HepG2 (cell line): Measurements from ENCODE around the gene ERF. TPM values are rescaled to one million over a fixed set of nuclear protein-coding genes. Genes with fewer than 3 reads are reported as not detected.

ENCODE experiments used
- FOXJ3 ChIP-seq: sonication (generic); formaldehyde crosslinking; IDR thresholded peaks from 2 replicates; pipeline ENCODE4 v1.4.0; 2020; ENCODE audit warnings: missing genetic modification reagents, mild to moderate bottlenecking, borderline replicate concordance
- KAT7 ChIP-seq: IDR thresholded peaks from 2 replicates; pipeline ENCODE4 v1.6.1; 2018; ENCODE audit warnings: borderline replicate concordance, missing compliant biosample characterization
- MAZ ChIP-seq, 2 experiments: sonication (generic) in 1 of 2; formaldehyde crosslinking in 1 of 2; IDR thresholded peaks; 2 replicates each; pipeline versions ENCODE4 v1.5.0 to v1.6.1; 2012 to 2020; ENCODE audit warnings: low read depth in 2 of 2, mild to moderate bottlenecking in 2 of 2, borderline replicate concordance in 1 of 2, improper control_type of control experiment in 1 of 2, low read length in 1 of 2, missing genetic modification reagents in 1 of 2, moderate library complexity in 1 of 2
- MZF1 ChIP-seq: sonication (generic); formaldehyde crosslinking; IDR thresholded peaks from 2 replicates; pipeline ENCODE4 v1.8.1; 2023; ENCODE audit warnings: mild to moderate bottlenecking, missing genetic modification reagents, borderline replicate concordance
- NBN ChIP-seq: fragments of 450-650 bp; conservative IDR thresholded peaks from 2 replicates; pipeline ENCODE4 v1.6.1; 2017
- TEAD2 ChIP-seq: sonication (generic); formaldehyde crosslinking; IDR thresholded peaks from 2 replicates; pipeline ENCODE4 v1.9.0; 2021; ENCODE audit warnings: missing genetic modification reagents
- TIGD3 ChIP-seq: sonication (generic); formaldehyde crosslinking; IDR thresholded peaks from 2 replicates; pipeline ENCODE4 v1.5.1; 2020; ENCODE audit warnings: mild to moderate bottlenecking, missing genetic modification reagents, borderline replicate concordance
- ZBTB49 ChIP-seq: sonication (generic); formaldehyde crosslinking; IDR thresholded peaks from 2 replicates; pipeline ENCODE4 v1.4.0; 2020; ENCODE audit warnings: missing genetic modification reagents, borderline replicate concordance
- ZNF280D ChIP-seq: sonication (generic); formaldehyde crosslinking; IDR thresholded peaks from 2 replicates; pipeline ENCODE4 v1.5.1; 2020; ENCODE audit warnings: mild to moderate bottlenecking, missing genetic modification reagents
- ZNF296 ChIP-seq: sonication (generic); formaldehyde crosslinking; conservative IDR thresholded peaks from 2 replicates; pipeline ENCODE4 v1.5.0; 2020; ENCODE audit warnings: mild to moderate bottlenecking, missing genetic modification reagents
- ZNF362 ChIP-seq: sonication (generic); formaldehyde crosslinking; IDR thresholded peaks from 2 replicates; pipeline ENCODE4 v1.4.0; 2020; ENCODE audit warnings: missing genetic modification reagents, mild to moderate bottlenecking, borderline replicate concordance
- ZNF367 ChIP-seq: sonication (generic); formaldehyde crosslinking; IDR thresholded peaks from 2 replicates; pipeline ENCODE4 v1.4.0; 2020; ENCODE audit warnings: missing genetic modification reagents, borderline replicate concordance
- ZNF556 ChIP-seq: sonication (generic); formaldehyde crosslinking; IDR thresholded peaks from 2 replicates; pipeline ENCODE4 v1.4.0; 2020; ENCODE audit warnings: mild to moderate bottlenecking, missing genetic modification reagents, borderline replicate concordance
- ZNF687 ChIP-seq: sonication (generic); formaldehyde crosslinking; IDR thresholded peaks from 2 replicates; pipeline ENCODE4 v1.5.1; 2020; ENCODE audit warnings: mild to moderate bottlenecking, missing genetic modification reagents, moderate library complexity
- polyA plus RNA-seq, 8 experiments: library from polyadenylated mRNA; depleted of rRNA in 3 of 8; stranded (reverse) in 7 of 8; unstranded in 1 of 8; fragments of >200 nt; fragmentation: Illumina TruSeq in 4 of 8; extraction: Trizol in 4 of 8; gene quantifications; 2 replicates each; pipeline versions ENCODE4 v1.2.1 to v1.2.3, GENCODE V29; 2011 to 2016; ENCODE audit warnings: low read depth in 4 of 8, missing spikeins in 1 of 8, mixed read lengths in 1 of 8; ENCODE audit not compliant: insufficient read depth in 1 of 8
- total RNA-seq, 5 experiments: library from RNA; depleted of rRNA; stranded (reverse); fragments of >200 nt; fragmentation: Illumina TruSeq; extraction: Trizol; gene quantifications; 2 replicates each; pipeline ENCODE4 v1.2.3, GENCODE V29; 2016; ENCODE audit warnings: low read depth in 1 of 5

ERF gene
- total and polyA plus RNA-seq, 2 of the 13 experiments (the other 11 are each of a cell fraction or from before 2014, with no cell fraction given), result 67.1 to 69.9 TPM

GRCh38 chr19:42267644-42268141 is 12.8 kb upstream of the ERF start (continued):
- TF ChIP-seq ZNF362 (CRISPR knock-in tag) (no peak), ZNF556 (CRISPR knock-in tag) (no peak), TEAD2 (CRISPR knock-in tag) (no peak), ZNF280D (CRISPR knock-in tag) (peak; percentile 64; the same call in 1 of the 2 replicates), ZNF687 (no peak), FOXJ3 (no peak), ZNF296 (CRISPR knock-in tag) (no peak), KAT7 (no peak), NBN (no peak), MZF1 (CRISPR knock-in tag) (0 out of 2 replicates have a peak, but pooled peaks have one; percentile 47), TIGD3 (CRISPR knock-in tag) (0 out of 2 replicates have a peak, but pooled peaks have one; percentile 46), MAZ (IDR thresholded peaks at IDR 0.05; ENCODE audit: borderline replicate concordance, low read depth, low read length) (no peak), MAZ (CRISPR knock-in tag; IDR thresholded peaks at IDR 0.05; ENCODE audit: low read depth) (no peak), ZBTB49 (CRISPR knock-in tag) (no peak), ZNF367 (CRISPR knock-in tag) (no peak)
